ENCODE results near the gene HYAL1.

Gene HYAL1

GRCh38 chr3:50260027-50260941, 43.1 kb downstream of the HYAL1 start:
- DNase-seq (ENCODE audit: low spot score) = peak; percentile 97

GRCh38 chr3:50259432-50260026, 43.8 kb downstream of the HYAL1 start:
- DNase-seq (ENCODE audit: low spot score) = no peak

GRCh38 chr3:50258979-50259378, 44.4 kb downstream of the HYAL1 start:
- DNase-seq (ENCODE audit: low spot score) = no peak

GRCh38 chr3:50258029-50258680, 45.2 kb downstream of the HYAL1 start:
- DNase-seq (ENCODE audit: low spot score) = no peak

GRCh38 chr3:50256978-50257890, 46.1 kb downstream of the HYAL1 start:
- no peak for DNase-seq (ENCODE audit: low spot score)

GRCh38 chr3:50255251-50255615, 48.1 kb downstream of the HYAL1 start:
- no peak for DNase-seq (ENCODE audit: low spot score)

GRCh38 chr3:50254577-50255250, 48.7 kb downstream of the HYAL1 start:
- DNase-seq (ENCODE audit: low spot score) = no peak

GRCh38 chr3:50251220-50251619, 52.2 kb downstream of the HYAL1 start:
- DNase-seq (ENCODE audit: low spot score) = no peak

GRCh38 chr3:50250514-50250913, 52.9 kb downstream of the HYAL1 start:
- DNase-seq (ENCODE audit: low spot score) = no peak

Measured in left forelimb (tissue), 1 donor.